CD14-positive monocyte (primary cell): ENCODE data around the gene GAS6. TPM values are rescaled to one million over a fixed set of nuclear protein-coding genes. Genes with fewer than 3 reads are reported as not detected.

Experiments
- DNase-seq, 3 donors: peaks; one replicate each; pipeline ENCODE4 v3.0.0-alpha.2; 2011 to 2022
- H2AFZ ChIP-seq: 2 replicates; pipeline ENCODE4 v1.6.0; 2012; ENCODE audit warnings: mild to moderate bottlenecking, low read depth, low read length, inconsistent platforms; ENCODE audit not compliant: insufficient read depth, poor library complexity, severe bottlenecking
- H3K27ac ChIP-seq, 2 donors: 1 replicate in 1 of 2; 2 replicates in 1 of 2; pipeline ENCODE4 v1.5.1; 2012 to 2013; ENCODE audit warnings: low read length in 2 of 2, control low read depth in 1 of 2, inconsistent platforms in 1 of 2, low read depth in 1 of 2, mild to moderate bottlenecking in 1 of 2
- H3K27me3 ChIP-seq, 2 donors: one replicate each; pipeline versions ENCODE4 v1.6.0 to v1.6.1; 2011 to 2013; ENCODE audit warnings: low read length in 2 of 2; ENCODE audit not compliant: control insufficient read depth in 2 of 2, insufficient read depth in 2 of 2
- H3K36me3 ChIP-seq, 2 donors: replicated peaks in 1 of 2; 1 replicate in 1 of 2; 2 replicates in 1 of 2; pipeline versions ENCODE4 v1.5.1 to v1.6.1; 2012 to 2013; ENCODE audit warnings: low read length in 2 of 2, control low read depth in 1 of 2, inconsistent platforms in 1 of 2, mild to moderate bottlenecking in 1 of 2; ENCODE audit not compliant: insufficient read depth in 2 of 2, control insufficient read depth in 1 of 2
- H3K4me1 ChIP-seq, 2 donors: 1 replicate in 1 of 2; 2 replicates in 1 of 2; pipeline versions ENCODE4 v1.5.1 to v1.6.1; 2012 to 2013; ENCODE audit warnings: low read length in 2 of 2, control low read depth in 1 of 2, inconsistent platforms in 1 of 2, mild to moderate bottlenecking in 1 of 2, moderate library complexity in 1 of 2; ENCODE audit not compliant: insufficient read depth in 2 of 2, control insufficient read depth in 1 of 2
- H3K4me2 ChIP-seq: replicated peaks from 2 replicates; pipeline ENCODE3; 2012; ENCODE audit warnings: low read length, moderate library complexity, mild to moderate bottlenecking; ENCODE audit not compliant: poor library complexity, severe bottlenecking; ENCODE audit errors: extremely low read depth
- H3K4me3 ChIP-seq, 3 experiments: fragments of 200-600 bp in 1 of 3; sonication (generic) in 1 of 3; replicated peaks in 1 of 3; 1 replicate in 2 of 3; 2 replicates in 1 of 3; pipeline ENCODE4 v1.5.1; 2011 to 2013; ENCODE audit warnings: low read length in 3 of 3, mild to moderate bottlenecking in 3 of 3, control low read depth in 2 of 3, low read depth in 2 of 3, inconsistent platforms in 1 of 3, moderate library complexity in 1 of 3
- H3K79me2 ChIP-seq: 2 replicates; pipeline ENCODE4 v1.6.0; 2012; ENCODE audit warnings: mild to moderate bottlenecking, control low read depth, inconsistent platforms, low read length, moderate library complexity; ENCODE audit not compliant: insufficient read depth
- H3K9ac ChIP-seq: 2 replicates; pipeline ENCODE4 v1.6.0; 2017; ENCODE audit warnings: low read length, mild to moderate bottlenecking; ENCODE audit not compliant: insufficient read depth, poor library complexity, severe bottlenecking
- H3K9me3 ChIP-seq, 2 donors: replicated peaks in 1 of 2; 1 replicate in 1 of 2; 2 replicates in 1 of 2; pipeline versions ENCODE4 v1.5.1 to v1.6.1; 2012 to 2013; ENCODE audit warnings: low read length in 2 of 2, control low read depth in 1 of 2; ENCODE audit not compliant: control insufficient read depth in 1 of 2, insufficient read depth in 1 of 2
- H4K20me1 ChIP-seq: 2 replicates; pipeline ENCODE4 v1.6.0; 2012; ENCODE audit warnings: mild to moderate bottlenecking, low read length, control low read depth, moderate library complexity; ENCODE audit not compliant: insufficient read depth
- H3K27ac Mint-ChIP-seq, 7 donors: one replicate each; pipeline ENCODE4 v1.8.0; 2020; ENCODE audit warnings: mild to moderate bottlenecking in 7 of 7, mixed read lengths in 7 of 7, moderate library complexity in 6 of 7, inconsistent platforms in 2 of 7
- H3K27me3 Mint-ChIP-seq, 3 donors: one replicate each; pipeline ENCODE4 v1.8.0; 2021 to 2022; ENCODE audit warnings: low read depth in 3 of 3, mild to moderate bottlenecking in 3 of 3, mixed read lengths in 3 of 3, moderate library complexity in 3 of 3, inconsistent platforms in 1 of 3
- H3K36me3 Mint-ChIP-seq, 2 donors: one replicate each; pipeline ENCODE4 v1.8.0; 2020; ENCODE audit warnings: mixed read lengths in 2 of 2, inconsistent platforms in 1 of 2, mild to moderate bottlenecking in 1 of 2
- H3K4me1 Mint-ChIP-seq: one replicate; pipeline ENCODE4 v1.8.0; 2020; ENCODE audit warnings: mild to moderate bottlenecking, mixed read lengths
- H3K4me3 Mint-ChIP-seq, 2 donors: one replicate each; pipeline ENCODE4 v1.8.0; 2020; ENCODE audit warnings: mild to moderate bottlenecking in 2 of 2, mixed read lengths in 2 of 2, moderate library complexity in 1 of 2
- H3K9me3 Mint-ChIP-seq, 7 donors: one replicate each; pipeline ENCODE4 v1.8.0; 2020 to 2022; ENCODE audit warnings: mixed read lengths in 7 of 7, mild to moderate bottlenecking in 6 of 7, moderate library complexity in 6 of 7, inconsistent platforms in 2 of 7
- WGBS: methylation state at CpG from one replicate; pipeline ENCODE4 v1.1.5; 2013; ENCODE audit warnings: missing lambda C conversion rate; ENCODE audit not compliant: insufficient coverage; 5-methylcytosine and 5-hydroxymethylcytosine counted together
- intact Hi-C, 2 donors: fragments of 100-400 bp; cut with micrococcal nuclease; formaldehyde crosslinking; loops; one replicate each; pipeline versions ENCODE4 v1.15.0 to v1.15.1; 2023
- polyA plus RNA-seq, 3 donors: library from polyadenylated mRNA; depleted of rRNA in 1 of 3; unstranded in 2 of 3; stranded (reverse) in 1 of 3; fragments of 300-500 nt in 2 of 3; fragments of >200 nt in 1 of 3; fragmentation: Illumina TruSeq in 2 of 3; gene quantifications; 1 replicate in 2 of 3; 2 replicates in 1 of 3; pipeline ENCODE4 v1.2.3, GENCODE V29; 2012 to 2021
- TF ChIP-seq, protein P1 (sequence below): fragments of 200-600 bp; IDR thresholded peaks from one replicate; pipeline ENCODE4 v1.8.0; 2022; ENCODE audit warnings: antibody characterized with exemption, mild to moderate bottlenecking

The GAS6 gene
- polyA plus RNA-seq, 3 donors: 1.8 to 7.5 (median 1.9) TPM

DNA sequence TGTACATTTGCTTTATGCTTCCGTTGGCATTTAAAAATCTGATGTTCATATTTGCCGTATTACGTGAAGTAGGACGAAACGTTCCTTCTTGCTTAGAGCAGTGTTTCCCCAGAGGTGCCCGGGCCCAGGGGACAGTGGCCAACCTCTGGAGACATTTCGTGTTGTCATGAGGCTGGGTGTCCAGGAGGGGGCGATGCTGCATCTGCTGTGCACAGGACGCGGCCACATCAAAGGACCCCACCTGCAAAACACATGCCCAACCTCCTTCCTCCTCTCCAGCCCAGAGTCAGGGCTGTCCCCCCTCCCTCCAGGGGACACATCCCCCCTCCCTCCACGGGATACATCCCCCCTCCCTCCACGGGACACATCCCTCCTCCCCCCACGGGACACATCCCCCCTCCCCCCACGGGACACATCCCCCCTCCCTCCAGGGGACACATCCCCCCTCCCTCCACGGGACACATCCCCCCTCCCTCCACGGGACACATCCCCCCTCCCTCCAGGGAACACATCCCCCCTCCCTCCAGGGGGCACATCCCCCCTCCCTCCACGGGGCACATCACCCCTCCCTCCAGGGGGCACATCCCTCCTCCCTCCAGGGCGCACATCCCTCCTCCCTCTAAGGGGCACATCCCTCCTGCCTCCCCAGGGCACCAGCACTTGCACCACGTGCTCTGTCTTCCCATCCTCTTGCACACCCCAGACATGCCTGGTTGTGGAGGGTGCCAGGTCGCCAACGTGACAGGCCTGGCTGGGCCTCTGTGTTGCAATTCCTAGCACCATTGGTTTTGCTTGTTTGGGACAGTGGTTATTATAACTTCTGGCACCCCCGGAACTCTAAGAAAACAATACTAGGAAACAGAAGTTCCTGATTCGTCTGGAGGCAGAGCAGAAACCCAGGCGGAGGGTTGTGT lies 46.7 kb downstream of the GAS6 start:
- Histone ChIP-seq H3K9me3 (peaks cover 24 to 73% of the 10 kb centered on the region in 2 donors), H3K79me2 (no peaks in the 10 kb centered on the region), H3K27ac (no peak overlapping the region), H3K27me3 (no peaks in the 10 kb centered on the region), H3K4me2 (peak overlapping the region; percentile 68), H3K9ac (no peak overlapping the region), H4K20me1 (no peaks in the 10 kb centered on the region), H3K4me1 (peaks cover 17 to 20% of the 10 kb centered on the region in 2 donors), H3K4me3 (peak overlapping the region in 1 of 3 experiments; percentile 69), H2AFZ (no peak overlapping the region), H3K36me3 (peaks cover 4 to 9% of the 10 kb centered on the region in 2 donors)
- peak; percentile 25 to 46 (median 34) for DNase-seq
- peaks cover 11 to 31% of the 10 kb centered on the region in 2 donors for H3K36me3 Mint-ChIP-seq
- TF ChIP-seq, protein P1, sequence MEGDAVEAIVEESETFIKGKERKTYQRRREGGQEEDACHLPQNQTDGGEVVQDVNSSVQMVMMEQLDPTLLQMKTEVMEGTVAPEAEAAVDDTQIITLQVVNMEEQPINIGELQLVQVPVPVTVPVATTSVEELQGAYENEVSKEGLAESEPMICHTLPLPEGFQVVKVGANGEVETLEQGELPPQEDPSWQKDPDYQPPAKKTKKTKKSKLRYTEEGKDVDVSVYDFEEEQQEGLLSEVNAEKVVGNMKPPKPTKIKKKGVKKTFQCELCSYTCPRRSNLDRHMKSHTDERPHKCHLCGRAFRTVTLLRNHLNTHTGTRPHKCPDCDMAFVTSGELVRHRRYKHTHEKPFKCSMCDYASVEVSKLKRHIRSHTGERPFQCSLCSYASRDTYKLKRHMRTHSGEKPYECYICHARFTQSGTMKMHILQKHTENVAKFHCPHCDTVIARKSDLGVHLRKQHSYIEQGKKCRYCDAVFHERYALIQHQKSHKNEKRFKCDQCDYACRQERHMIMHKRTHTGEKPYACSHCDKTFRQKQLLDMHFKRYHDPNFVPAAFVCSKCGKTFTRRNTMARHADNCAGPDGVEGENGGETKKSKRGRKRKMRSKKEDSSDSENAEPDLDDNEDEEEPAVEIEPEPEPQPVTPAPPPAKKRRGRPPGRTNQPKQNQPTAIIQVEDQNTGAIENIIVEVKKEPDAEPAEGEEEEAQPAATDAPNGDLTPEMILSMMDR: peak; percentile 69
- peak overlapping the region; percentile 41 to 94 for H3K4me3 Mint-ChIP-seq
- intact Hi-C loops: no loop called here
- H3K9me3 Mint-ChIP-seq: peaks cover 33 to 82% (median 49%) of the 10 kb centered on the region in 7 donors
- H3K27me3 Mint-ChIP-seq: peaks cover 0 to 4% (median 3%) of the 10 kb centered on the region in 3 donors
- 61% methylated on average over 10 of the region's 24 CpGs for WGBS
- H3K27ac Mint-ChIP-seq: peak overlapping the region in 3 of 7 donors; percentile 10 to 66 (median 59)
- H3K4me1 Mint-ChIP-seq: peaks cover 22% of the 10 kb centered on the region

DNA sequence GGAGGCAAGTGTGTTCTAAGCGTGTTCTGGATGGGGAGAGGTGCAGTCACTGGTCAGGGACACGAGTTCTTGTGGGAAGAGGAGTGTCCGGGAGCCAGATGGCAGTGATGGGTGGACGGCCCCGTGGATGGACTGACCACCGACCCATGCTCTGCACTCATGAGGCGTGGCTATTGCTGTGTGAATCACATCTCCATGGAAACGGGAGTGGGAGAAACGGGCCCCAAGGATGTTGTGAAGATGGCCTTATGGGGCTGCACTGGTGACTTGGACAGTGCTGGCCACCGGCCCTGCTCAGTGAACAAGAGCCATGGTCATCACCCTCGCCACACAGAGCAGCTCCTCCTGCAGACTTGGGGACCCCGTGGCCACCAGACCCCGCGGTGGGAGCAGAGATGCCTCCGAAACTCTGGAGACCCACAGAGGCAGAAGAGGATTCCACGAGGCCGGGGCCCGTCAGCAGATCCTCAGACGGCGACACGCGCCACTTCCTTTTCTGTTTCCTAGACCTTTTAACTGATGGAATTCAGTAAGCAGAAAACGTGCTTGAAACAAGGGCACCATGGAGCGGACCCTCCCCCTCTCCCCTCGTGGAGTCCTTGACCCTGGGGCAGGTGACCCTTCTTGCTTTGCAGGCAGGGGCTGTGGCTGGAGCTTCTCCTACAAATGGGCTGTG lies 47.5 kb downstream of the GAS6 start:
- Histone ChIP-seq H2AFZ (no peak overlapping the region), H3K27ac (no peak overlapping the region), H3K4me1 (peaks cover 17 to 20% of the 10 kb centered on the region in 2 donors), H3K79me2 (no peaks in the 10 kb centered on the region), H3K4me2 (peak overlapping the region; percentile 68), H3K9ac (no peak overlapping the region), H3K9me3 (peaks cover 16 to 73% of the 10 kb centered on the region in 2 donors), H4K20me1 (no peaks in the 10 kb centered on the region), H3K4me3 (peak overlapping the region in 1 of 3 experiments; percentile 69), H3K36me3 (peaks cover 0 to 4% of the 10 kb centered on the region in 2 donors), H3K27me3 (no peaks in the 10 kb centered on the region)
- intact Hi-C loops: no loop called here
- peaks cover 22% of the 10 kb centered on the region for H3K4me1 Mint-ChIP-seq
- peaks cover 0 to 4% (median 3%) of the 10 kb centered on the region in 3 donors for H3K27me3 Mint-ChIP-seq
- DNase-seq: peak in 1 of 3 donors; percentile 19
- H3K36me3 Mint-ChIP-seq: peaks cover 8 to 22% of the 10 kb centered on the region in 2 donors
- peaks cover 35 to 82% (median 47%) of the 10 kb centered on the region in 7 donors for H3K9me3 Mint-ChIP-seq
- WGBS: 65% methylated on average over 25 of the region's 25 CpGs
- peak overlapping the region in 4 of 7 donors; percentile 11 to 91 (median 83) for H3K27ac Mint-ChIP-seq
- H3K4me3 Mint-ChIP-seq: peak overlapping the region; percentile 88 to 94
- TF ChIP-seq, protein P1: no peak
